Neuron (in vitro differentiated cells): ENCODE measurements around the gene LILRB4.
"Not testable (repeated sequence)": the region's sequence is repeated elsewhere in the genome, so short reads cannot be mapped to it uniquely, and the experiment has no call there.

Source experiments
- H2AFZ ChIP-seq: one replicate; pipeline ENCODE4 v1.6.1; 2013; ENCODE audit warnings: low read depth, mild to moderate bottlenecking, inconsistent platforms, low read length, moderate library complexity
- H3K27me3 ChIP-seq: one replicate; pipeline ENCODE4 v1.6.1; 2013; ENCODE audit warnings: low read length; ENCODE audit not compliant: insufficient read depth
- H3K36me3 ChIP-seq: one replicate; pipeline ENCODE4 v1.6.1; 2013; ENCODE audit warnings: low read length; ENCODE audit not compliant: insufficient read depth
- H3K4me1 ChIP-seq: one replicate; pipeline ENCODE4 v1.6.1; 2013; ENCODE audit warnings: low read length; ENCODE audit not compliant: insufficient read depth
- H3K4me3 ChIP-seq: 2 replicates; pipeline ENCODE4 v1.5.1; 2013; ENCODE audit warnings: mild to moderate bottlenecking, low read length, moderate library complexity
- H3K9me3 ChIP-seq: one replicate; pipeline ENCODE4 v1.6.1; 2013; ENCODE audit warnings: low read length

The LILRB4 gene

GRCh38 chr19:54684527-54684926, 21.7 kb downstream of the LILRB4 start:
- no peak overlapping the region for H3K4me3 ChIP-seq
- no peak overlapping the region for H2AFZ ChIP-seq
- H3K9me3 ChIP-seq: no peaks in the 10 kb centered on the region
- no peaks in the 10 kb centered on the region for H3K4me1 ChIP-seq
- H3K27me3 ChIP-seq: no peaks in the 10 kb centered on the region
- no peaks in the 10 kb centered on the region for H3K36me3 ChIP-seq

GRCh38 chr19:54691582-54692297, 29.0 kb downstream of the LILRB4 start:
- Histone ChIP-seq H2AFZ (no peak overlapping the region), H3K4me1 (no peaks in the 10 kb centered on the region), H3K27me3 (no peaks in the 10 kb centered on the region), H3K36me3 (no peaks in the 10 kb centered on the region), H3K9me3 (no peaks in the 10 kb centered on the region), H3K4me3 (no peak overlapping the region)

GRCh38 chr19:54692298-54692615, 29.5 kb downstream of the LILRB4 start:
- Histone ChIP-seq H3K27me3 (no peaks in the 10 kb centered on the region), H3K36me3 (no peaks in the 10 kb centered on the region), H2AFZ (no peak overlapping the region), H3K4me1 (no peaks in the 10 kb centered on the region), H3K4me3 (no peak overlapping the region), H3K9me3 (no peaks in the 10 kb centered on the region)

- no peaks in the 10 kb centered on the region for H3K9me3 ChIP-seq
- H3K36me3 ChIP-seq: no peaks in the 10 kb centered on the region
- peaks cover 4% of the 10 kb centered on the region for H3K27me3 ChIP-seq
- no peaks in the 10 kb centered on the region for H3K4me1 ChIP-seq
- H2AFZ ChIP-seq: no peak overlapping the region
- H3K4me3 ChIP-seq: no peak overlapping the region
Observed at GRCh38 chr19:54694648-54695047, 31.9 kb downstream of the LILRB4 start.

- Histone ChIP-seq H3K4me3 (no peak overlapping the region), H3K27me3 (peaks cover 4% of the 10 kb centered on the region), H2AFZ (no peak overlapping the region), H3K9me3 (no peaks in the 10 kb centered on the region), H3K36me3 (no peaks in the 10 kb centered on the region), H3K4me1 (no peaks in the 10 kb centered on the region)
Observed at GRCh38 chr19:54696117-54696548, 33.3 kb downstream of the LILRB4 start.

GRCh38 chr19:54696766-54697165, 34.0 kb downstream of the LILRB4 start:
- Histone ChIP-seq H3K4me1 (no peaks in the 10 kb centered on the region), H3K27me3 (peaks cover 4% of the 10 kb centered on the region), H3K4me3 (no peak overlapping the region), H2AFZ (no peak overlapping the region), H3K36me3 (no peaks in the 10 kb centered on the region), H3K9me3 (no peaks in the 10 kb centered on the region)

GRCh38 chr19:54697716-54698115, 34.9 kb downstream of the LILRB4 start:
- not testable (repeated sequence) for H3K4me3 ChIP-seq, H3K36me3 ChIP-seq, H2AFZ ChIP-seq, H3K27me3 ChIP-seq, H3K9me3 ChIP-seq, H3K4me1 ChIP-seq

GRCh38 chr19:54704928-54705327, 42.1 kb downstream of the LILRB4 start:
- no peaks in the 10 kb centered on the region for H3K9me3 ChIP-seq

GRCh38 chr19:54707962-54708361, 45.2 kb downstream of the LILRB4 start:
- Histone ChIP-seq H3K9me3 (no peaks in the 10 kb centered on the region), H3K4me1 (no peaks in the 10 kb centered on the region), H2AFZ (no peak overlapping the region), H3K36me3 (no peaks in the 10 kb centered on the region), H3K4me3 (no peak overlapping the region), H3K27me3 (no peaks in the 10 kb centered on the region)

More at GRCh38 chr19:54704928-54705327, 42.1 kb downstream of the LILRB4 start:
- no peaks in the 10 kb centered on the region for H3K36me3 ChIP-seq
- H3K27me3 ChIP-seq: no peaks in the 10 kb centered on the region
- no peak overlapping the region for H3K4me3 ChIP-seq
- H2AFZ ChIP-seq: no peak overlapping the region
- H3K4me1 ChIP-seq: no peaks in the 10 kb centered on the region

- Histone ChIP-seq H2AFZ (no peak overlapping the region), H3K9me3 (no peaks in the 10 kb centered on the region), H3K36me3 (no peaks in the 10 kb centered on the region), H3K4me1 (no peaks in the 10 kb centered on the region), H3K27me3 (no peaks in the 10 kb centered on the region), H3K4me3 (no peak overlapping the region)
Observed at GRCh38 chr19:54708781-54709180, 46.0 kb downstream of the LILRB4 start.

GRCh38 chr19:54709212-54709948, 46.6 kb downstream of the LILRB4 start:
- Histone ChIP-seq H3K27me3 (no peaks in the 10 kb centered on the region), H2AFZ (no peak overlapping the region), H3K36me3 (no peaks in the 10 kb centered on the region), H3K4me1 (no peaks in the 10 kb centered on the region), H3K9me3 (no peaks in the 10 kb centered on the region), H3K4me3 (no peak overlapping the region)

- not testable (repeated sequence) for H3K27me3 ChIP-seq, H3K36me3 ChIP-seq, H2AFZ ChIP-seq, H3K9me3 ChIP-seq, H3K4me3 ChIP-seq, H3K4me1 ChIP-seq
Observed at GRCh38 chr19:54709956-54710355, 47.2 kb downstream of the LILRB4 start.
